ENCODE data around the gene NYNRIN.

DNA sequence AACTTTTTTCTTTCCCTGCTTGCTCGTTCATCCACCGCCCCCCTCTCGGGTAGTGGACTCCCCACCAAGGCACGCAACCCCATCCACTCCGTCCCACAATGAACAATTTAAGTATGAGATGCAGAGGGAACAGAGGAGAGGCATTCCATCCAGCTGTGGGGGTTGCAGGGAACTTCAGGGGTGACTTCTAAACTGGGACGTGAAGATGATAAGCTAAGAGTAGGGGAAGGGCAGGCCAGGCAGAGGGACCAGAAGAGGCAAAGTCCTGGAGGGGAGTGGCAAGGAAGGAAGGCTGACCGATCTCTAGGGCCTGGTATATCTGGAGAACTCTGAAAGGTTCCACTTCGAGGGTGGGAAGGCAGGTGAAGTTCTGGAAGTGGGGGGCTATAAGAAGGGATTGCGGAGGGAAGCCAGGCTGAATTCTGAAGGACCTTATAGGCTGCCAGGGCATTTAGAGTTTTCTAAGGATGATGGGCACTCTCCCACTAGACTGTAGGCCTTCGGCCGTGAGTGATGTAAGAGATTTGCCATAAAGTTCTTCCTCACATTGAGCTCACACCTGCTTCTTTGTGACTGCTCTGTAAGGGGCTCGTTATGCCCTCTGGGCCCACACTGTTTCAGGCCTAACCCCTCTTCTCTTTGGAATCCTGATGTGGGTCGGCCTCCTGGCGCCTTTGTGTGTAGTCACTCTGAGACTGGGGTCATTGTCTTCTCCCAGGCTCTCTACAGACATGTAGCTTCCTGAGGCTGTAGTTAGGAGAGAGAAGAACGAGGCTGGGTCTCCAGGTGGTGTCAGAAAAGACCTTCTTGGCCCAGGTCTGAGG lies 18.7 kb upstream of the NYNRIN start:
- TF ChIP-seq POLR2A (IDR thresholded peaks at IDR 0.05; ENCODE audit: low read depth), result no peak
- TF ChIP-seq, protein P1, sequence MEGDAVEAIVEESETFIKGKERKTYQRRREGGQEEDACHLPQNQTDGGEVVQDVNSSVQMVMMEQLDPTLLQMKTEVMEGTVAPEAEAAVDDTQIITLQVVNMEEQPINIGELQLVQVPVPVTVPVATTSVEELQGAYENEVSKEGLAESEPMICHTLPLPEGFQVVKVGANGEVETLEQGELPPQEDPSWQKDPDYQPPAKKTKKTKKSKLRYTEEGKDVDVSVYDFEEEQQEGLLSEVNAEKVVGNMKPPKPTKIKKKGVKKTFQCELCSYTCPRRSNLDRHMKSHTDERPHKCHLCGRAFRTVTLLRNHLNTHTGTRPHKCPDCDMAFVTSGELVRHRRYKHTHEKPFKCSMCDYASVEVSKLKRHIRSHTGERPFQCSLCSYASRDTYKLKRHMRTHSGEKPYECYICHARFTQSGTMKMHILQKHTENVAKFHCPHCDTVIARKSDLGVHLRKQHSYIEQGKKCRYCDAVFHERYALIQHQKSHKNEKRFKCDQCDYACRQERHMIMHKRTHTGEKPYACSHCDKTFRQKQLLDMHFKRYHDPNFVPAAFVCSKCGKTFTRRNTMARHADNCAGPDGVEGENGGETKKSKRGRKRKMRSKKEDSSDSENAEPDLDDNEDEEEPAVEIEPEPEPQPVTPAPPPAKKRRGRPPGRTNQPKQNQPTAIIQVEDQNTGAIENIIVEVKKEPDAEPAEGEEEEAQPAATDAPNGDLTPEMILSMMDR (IDR thresholded peaks at IDR 0.05), result no peak

Measured in esophagus muscularis mucosa (tissue), 3 donors.